22Rv1 (cell line): Measurements from ENCODE around the gene PFKFB2.

ENCODE experiments used
- ZFX ChIP-seq: fragments of 450-650 bp; IDR thresholded peaks from 2 replicates; pipeline ENCODE4 v1.6.1; 2017; ENCODE audit warnings: antibody characterized with exemption, borderline replicate concordance
- TF ChIP-seq, protein P1 (sequence below): fragments of 450-650 bp; IDR thresholded peaks from 2 replicates; pipeline ENCODE4 v1.5.1; 2017; ENCODE audit warnings: mild to moderate bottlenecking

DNA sequence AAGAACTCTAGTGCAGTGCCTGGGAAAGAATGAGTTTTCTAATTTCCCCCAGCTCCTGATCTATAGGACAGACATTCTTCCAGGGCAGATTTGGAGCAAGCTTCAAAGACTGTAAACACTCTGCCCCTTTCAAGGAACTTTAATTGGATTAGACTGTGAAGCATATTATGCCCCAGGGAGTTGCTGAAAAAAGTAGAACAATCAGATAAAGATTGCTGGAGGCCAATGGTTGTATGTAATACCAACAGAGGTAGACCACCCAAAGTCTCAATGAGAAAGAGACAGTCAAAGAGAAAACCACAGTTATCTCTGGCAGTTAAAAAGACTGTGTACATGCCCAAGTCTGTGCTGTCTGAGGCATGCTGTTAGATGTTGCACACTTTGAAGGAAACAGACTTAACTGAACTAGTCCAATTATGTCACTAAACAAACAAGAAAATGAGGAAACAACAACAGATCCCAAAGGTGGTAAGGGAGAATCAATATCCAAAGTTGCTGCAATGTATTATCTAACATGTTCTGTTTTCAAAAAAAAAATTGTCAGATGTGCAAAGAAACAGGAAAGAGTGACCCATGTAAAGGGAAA lies 75.4 kb downstream of the PFKFB2 start:
- TF ChIP-seq, protein P1, sequence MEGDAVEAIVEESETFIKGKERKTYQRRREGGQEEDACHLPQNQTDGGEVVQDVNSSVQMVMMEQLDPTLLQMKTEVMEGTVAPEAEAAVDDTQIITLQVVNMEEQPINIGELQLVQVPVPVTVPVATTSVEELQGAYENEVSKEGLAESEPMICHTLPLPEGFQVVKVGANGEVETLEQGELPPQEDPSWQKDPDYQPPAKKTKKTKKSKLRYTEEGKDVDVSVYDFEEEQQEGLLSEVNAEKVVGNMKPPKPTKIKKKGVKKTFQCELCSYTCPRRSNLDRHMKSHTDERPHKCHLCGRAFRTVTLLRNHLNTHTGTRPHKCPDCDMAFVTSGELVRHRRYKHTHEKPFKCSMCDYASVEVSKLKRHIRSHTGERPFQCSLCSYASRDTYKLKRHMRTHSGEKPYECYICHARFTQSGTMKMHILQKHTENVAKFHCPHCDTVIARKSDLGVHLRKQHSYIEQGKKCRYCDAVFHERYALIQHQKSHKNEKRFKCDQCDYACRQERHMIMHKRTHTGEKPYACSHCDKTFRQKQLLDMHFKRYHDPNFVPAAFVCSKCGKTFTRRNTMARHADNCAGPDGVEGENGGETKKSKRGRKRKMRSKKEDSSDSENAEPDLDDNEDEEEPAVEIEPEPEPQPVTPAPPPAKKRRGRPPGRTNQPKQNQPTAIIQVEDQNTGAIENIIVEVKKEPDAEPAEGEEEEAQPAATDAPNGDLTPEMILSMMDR, result no peak
- no peak for TF ChIP-seq ZFX
